ENCODE results near the gene SRPRA.

GRCh38 chr11:126310992-126311310 lies 42.3 kb upstream of the SRPRA start:
- TF ChIP-seq CTCF (IDR thresholded peaks at IDR 0.05) (no peak), POLR2A (IDR thresholded peaks at IDR 0.05) (no peak)

All from thyroid gland (tissue), 4 donors.